ENCODE results near the gene CERS2. TPM values are rescaled to one million over a fixed set of nuclear protein-coding genes. Genes with fewer than 3 reads are reported as not detected.

The CERS2 gene
- total and polyA plus RNA-seq, 2 of the 4 experiments (the other 2 are of a cell fraction): 118 to 127 TPM

GRCh38 chr1:150961756-150962155 is 12.9 kb downstream of the CERS2 start:
- H4K20me1 ChIP-seq (ENCODE audit: insufficient read depth, low read length): peaks cover 12% of the 10 kb centered on the region; the same call in 1 of the 2 replicates
- H3K4me3 ChIP-seq (ENCODE audit: insufficient read depth, low read depth, low read length): no peak overlapping the region
- no peak overlapping the region for H4K5ac ChIP-seq (ENCODE audit: low read depth, low read length)
- peaks cover 73% of the 10 kb centered on the region for H3K36me3 ChIP-seq (ENCODE audit: control insufficient read depth, insufficient read depth, low read length)
- no peak overlapping the region for H2AK9ac ChIP-seq (replicated peaks; ENCODE audit: low read depth, low read length, poor library complexity)
- H3K9me3 ChIP-seq (ENCODE audit: control insufficient read depth, insufficient read depth, low read length): no peaks in the 10 kb centered on the region
- no peak overlapping the region for H3K4me2 ChIP-seq (ENCODE audit: low read depth, low read length)
- intact Hi-C loops (cut with micrococcal nuclease): no loop called here
- CTCF ChIA-PET: no interaction called here
- no peak overlapping the region for H2AK5ac ChIP-seq (ENCODE audit: low read depth, low read length)
- H2BK5ac ChIP-seq (ENCODE audit: low read depth, low read length, poor library complexity, severe bottlenecking): no peak overlapping the region
- POLR2A ChIA-PET (ENCODE audit: unreplicated experiment): no interaction called here
- no peaks in the 10 kb centered on the region for H3K4me1 ChIP-seq (ENCODE audit: control insufficient read depth, insufficient read depth, low read length)
- no peak for ATAC-seq (ENCODE audit: low read depth)
- no peak overlapping the region for H4K8ac ChIP-seq (ENCODE audit: low read depth in 2 of 2, low read length in 2 of 2)
- no peak overlapping the region for H2AFZ ChIP-seq (replicated peaks; ENCODE audit: low read length, poor library complexity)
- no peak overlapping the region for H3K18ac ChIP-seq (ENCODE audit: low read depth, low read length)
- H2BK20ac ChIP-seq (ENCODE audit: low read depth, low read length): no peak overlapping the region
- dilution Hi-C loops (cut with HindIII; ENCODE audit: low sequenced_read_pairs, unreplicated experiment): no loop called here
- peaks cover 3% of the 10 kb centered on the region; the same call in 1 of the 2 replicates for H3K9me1 ChIP-seq (ENCODE audit: insufficient read depth, low read length)
- no peaks in the 10 kb centered on the region for H3K27me3 ChIP-seq (ENCODE audit: control insufficient read depth, insufficient read depth, low read length)
- no peak overlapping the region for H3K27ac ChIP-seq (ENCODE audit: insufficient read depth, low read length)
- TF ChIP-seq ELK1 (IDR thresholded peaks at IDR 0.05; ENCODE audit: borderline replicate concordance, low read depth, low read length): no peak
- no peak for TF ChIP-seq MXI1 (IDR thresholded peaks at IDR 0.05; ENCODE audit: borderline replicate concordance, low read depth, low read length)
- TF ChIP-seq RFX5 (IDR thresholded peaks at IDR 0.05; ENCODE audit: low read depth, low read length): no peak
- no peak for TF ChIP-seq FOS (IDR thresholded peaks at IDR 0.05; ENCODE audit: low read depth, low read length)
- TF ChIP-seq MAZ (IDR thresholded peaks at IDR 0.05; ENCODE audit: borderline replicate concordance, low read depth, low read length): no peak
- TF ChIP-seq SMC3 (IDR thresholded peaks at IDR 0.05; ENCODE audit: low read depth, low read length): no peak
- TF ChIP-seq NFE2L2 (IDR thresholded peaks at IDR 0.05; ENCODE audit: low read depth, low read length): no peak
- no peak for TF ChIP-seq CTCF (conservative IDR thresholded peaks at IDR 0.05; ENCODE audit: low read depth, low read length)
- TF ChIP-seq POLR2A (IDR thresholded peaks at IDR 0.05; ENCODE audit: low read depth, low read length): no peak
- H3K4ac ChIP-seq (ENCODE audit: low read depth, low read length): no peak overlapping the region
- H3K79me1 ChIP-seq (ENCODE audit: low read depth in 1 of 2, low read length in 2 of 2): peaks cover 9 to 27% of the 10 kb centered on the region in 2 experiments
- H4K91ac ChIP-seq (ENCODE audit: insufficient read depth, low read depth, low read length): no peak overlapping the region
- H2BK15ac ChIP-seq (ENCODE audit: low read depth, low read length): no peak overlapping the region
- in situ Hi-C loops (cut with MboI; ENCODE audit: low sequenced_read_pairs): no loop called here
- H3K56ac ChIP-seq (ENCODE audit: extremely low read depth, insufficient read depth, low read length): no peak overlapping the region
- no peak overlapping the region for H3K14ac ChIP-seq (replicated peaks; ENCODE audit: low read depth, low read length)
- no CpG with 5 or more reads among the region's 4 CpGs for WGBS, 2 experiments (ENCODE audit: extremely low coverage in 2 of 2, insufficient read length in 1 of 2)
- no TSS peak for BruUV-seq (replicated peaks)
- no peak for DNase-seq
- H3K23ac ChIP-seq (ENCODE audit: low read depth, low read length): no peak overlapping the region
- H2BK120ac ChIP-seq (ENCODE audit: low read depth, low read length): no peak overlapping the region
- no peak overlapping the region for H3K9ac ChIP-seq (ENCODE audit: low read depth, low read length)
